Stomach (tissue), 9 donors: ENCODE data around the gene EDRF1. TPM values are rescaled to one million over a fixed set of nuclear protein-coding genes. Genes with fewer than 3 reads are reported as not detected.

Experiments used
- DNase-seq, 2 donors: peaks; one replicate each; pipeline versions ENCODE4 v3.0.0 to v3.0.0-alpha.2; 2013 to 2019
- H3K27ac ChIP-seq, 5 donors: fragments of 200-600 bp in 4 of 5; sonication (generic) in 4 of 5; one replicate each; pipeline ENCODE4 v1.5.1; 2013 to 2019; ENCODE audit warnings: mild to moderate bottlenecking in 1 of 5, moderate library complexity in 1 of 5
- H3K27me3 ChIP-seq, 3 donors: fragments of 200-600 bp; sonication (generic); one replicate each; pipeline ENCODE4 v1.5.1; 2017 to 2019; ENCODE audit warnings: mixed run types in 1 of 3
- H3K36me3 ChIP-seq, 4 donors: fragments of 200-600 bp; sonication (generic); 1 replicate in 3 of 4; 2 replicates in 1 of 4; pipeline ENCODE4 v1.5.1; 2016 to 2019
- H3K4me1 ChIP-seq, 4 donors: fragments of 200-600 bp; sonication (generic); one replicate each; pipeline ENCODE4 v1.5.1; 2016 to 2019
- H3K4me3 ChIP-seq, 4 donors: fragments of 200-600 bp; sonication (generic) in 3 of 4; one replicate each; pipeline ENCODE4 v1.5.1; 2016 to 2019; ENCODE audit warnings: mild to moderate bottlenecking in 1 of 4
- H3K9me3 ChIP-seq, 4 donors: fragments of 200-600 bp; sonication (generic); one replicate each; pipeline ENCODE4 v1.5.1; 2016 to 2019
- EP300 ChIP-seq: sonication (generic); formaldehyde crosslinking; IDR thresholded peaks from one replicate; pipeline ENCODE4 v1.6.1; 2017; ENCODE audit warnings: antibody characterized with exemption
- POLR2A ChIP-seq, 4 donors: fragments of 450-650 bp; IDR thresholded peaks; one replicate each; pipeline ENCODE4 v1.6.1; 2016; ENCODE audit warnings: antibody characterized with exemption in 4 of 4, control low read depth in 2 of 4, mild to moderate bottlenecking in 1 of 4, moderate library complexity in 1 of 4
- POLR2AphosphoS5 ChIP-seq, 3 donors: sonication (generic); formaldehyde crosslinking; IDR thresholded peaks; one replicate each; pipeline ENCODE4 v1.6.1; 2016; ENCODE audit warnings: antibody characterized with exemption in 3 of 3
- WGBS, 5 donors: extraction: QIAGEN DNeasy Blood & Tissue Kit in 3 of 5; methylation state at CpG; one replicate each; pipeline versions ENCODE4 v1.1.5 to v1.1.7; 2013 to 2018; 5-methylcytosine and 5-hydroxymethylcytosine counted together
- intact Hi-C: fragments of 100-400 bp; cut with DNase I; formaldehyde crosslinking; loops from one replicate; pipeline ENCODE4 v1.15.1; 2023; ENCODE audit warnings: low total_unique reads
- polyA plus RNA-seq, 3 donors: library from polyadenylated mRNA; stranded (reverse); fragments of 200-250 nt; gene quantifications; one replicate each; pipeline ENCODE4 v1.2.3, GENCODE V29; 2013
- total RNA-seq, 5 donors: library from RNA; depleted of rRNA; stranded (reverse); fragments of >200 nt; gene quantifications; one replicate each; pipeline versions ENCODE4 v1.1.0 to v1.2.3, GENCODE V29; 2014 to 2016
- TF ChIP-seq, protein P1 (sequence below), 7 experiments: fragments of 450-650 bp in 4 of 7; fragments of 200-600 bp in 3 of 7; sonication (generic) in 3 of 7; IDR thresholded peaks; one replicate each; pipeline ENCODE4 v1.5.1; 2016 to 2019; ENCODE audit warnings: antibody characterized with exemption in 7 of 7, control low read depth in 2 of 7, mild to moderate bottlenecking in 1 of 7
- donor health status: healthy with polysubstance abuse.
- donor health status: Bipolar disorder and iron deficiency.
- donor health status: healthy.

EDRF1 gene
- total and polyA plus RNA-seq, 8 donors = 5.5 to 41.5 (median 15.5) TPM

DNA sequence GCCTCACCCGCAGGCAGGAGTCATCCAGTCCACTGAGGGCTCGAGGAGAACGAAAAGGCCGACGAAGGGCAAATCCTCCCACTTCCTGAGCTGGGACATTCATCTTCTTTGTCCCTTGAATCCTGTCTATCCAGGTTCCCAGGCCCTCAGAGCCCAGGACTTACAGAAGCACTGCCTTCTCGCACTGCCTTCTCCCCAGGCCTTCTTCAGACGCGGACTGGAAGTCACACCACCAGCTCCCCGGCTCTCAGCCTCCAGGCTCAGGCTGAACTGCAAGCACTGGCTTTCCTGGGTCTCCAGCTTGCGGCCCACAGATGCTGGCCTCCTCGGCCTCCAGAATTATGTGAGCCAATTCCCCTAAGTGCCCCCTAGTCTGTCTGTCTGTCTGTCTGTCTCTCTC lies 62.5 kb downstream of the EDRF1 start:
- 77 to 93% (median 92%) methylated on average over 11 of the region's 11 CpGs for WGBS, 5 donors

DNA sequence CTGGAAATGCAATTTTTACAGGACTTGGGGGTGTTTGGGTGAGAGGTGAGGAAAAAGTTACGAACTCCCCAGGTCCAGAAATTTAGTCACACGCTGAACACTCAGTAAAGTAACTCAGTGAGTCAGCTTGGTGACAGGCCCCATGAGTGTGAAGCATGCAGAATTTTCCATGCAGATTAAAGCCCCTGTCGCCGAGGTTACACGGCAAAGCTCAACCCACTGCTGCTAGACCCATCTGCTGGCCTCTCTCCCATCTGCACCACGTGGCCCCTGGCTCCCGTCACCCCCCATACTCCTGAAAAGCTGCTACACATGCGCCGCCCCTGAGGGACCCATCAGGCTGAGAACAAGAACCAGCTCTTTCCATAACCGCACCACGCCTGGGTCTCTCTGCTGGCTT lies 63.1 kb downstream of the EDRF1 start:
- Histone ChIP-seq H3K4me1 (no peaks in the 10 kb centered on the region), H3K36me3 (peaks cover 0 to 18% (median 2%) of the 10 kb centered on the region in 4 donors), H3K9me3 (no peaks in the 10 kb centered on the region), H3K27me3 (no peaks in the 10 kb centered on the region), H3K4me3 (no peak overlapping the region), H3K27ac (no peak overlapping the region)
- DNase-seq = no peak
- 78 to 90% (median 88%) methylated on average over 10 to 11 of the region's 11 CpGs for WGBS, 5 donors
- TF ChIP-seq EP300 = no peak
- TF ChIP-seq, protein P1, sequence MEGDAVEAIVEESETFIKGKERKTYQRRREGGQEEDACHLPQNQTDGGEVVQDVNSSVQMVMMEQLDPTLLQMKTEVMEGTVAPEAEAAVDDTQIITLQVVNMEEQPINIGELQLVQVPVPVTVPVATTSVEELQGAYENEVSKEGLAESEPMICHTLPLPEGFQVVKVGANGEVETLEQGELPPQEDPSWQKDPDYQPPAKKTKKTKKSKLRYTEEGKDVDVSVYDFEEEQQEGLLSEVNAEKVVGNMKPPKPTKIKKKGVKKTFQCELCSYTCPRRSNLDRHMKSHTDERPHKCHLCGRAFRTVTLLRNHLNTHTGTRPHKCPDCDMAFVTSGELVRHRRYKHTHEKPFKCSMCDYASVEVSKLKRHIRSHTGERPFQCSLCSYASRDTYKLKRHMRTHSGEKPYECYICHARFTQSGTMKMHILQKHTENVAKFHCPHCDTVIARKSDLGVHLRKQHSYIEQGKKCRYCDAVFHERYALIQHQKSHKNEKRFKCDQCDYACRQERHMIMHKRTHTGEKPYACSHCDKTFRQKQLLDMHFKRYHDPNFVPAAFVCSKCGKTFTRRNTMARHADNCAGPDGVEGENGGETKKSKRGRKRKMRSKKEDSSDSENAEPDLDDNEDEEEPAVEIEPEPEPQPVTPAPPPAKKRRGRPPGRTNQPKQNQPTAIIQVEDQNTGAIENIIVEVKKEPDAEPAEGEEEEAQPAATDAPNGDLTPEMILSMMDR (IDR thresholded peaks at IDR 0.05) = no peak
- TF ChIP-seq POLR2AphosphoS5 (IDR thresholded peaks at IDR 0.05) = no peak
- TF ChIP-seq POLR2A (IDR thresholded peaks at IDR 0.05) = no peak
- intact Hi-C loops = no loop called here

More for the DNA sequence above, 62.5 kb downstream of the EDRF1 start:
- no peaks in the 10 kb centered on the region for H3K27me3 ChIP-seq
- TF ChIP-seq, protein P1 (IDR thresholded peaks at IDR 0.05) = no peak
- TF ChIP-seq POLR2AphosphoS5 (IDR thresholded peaks at IDR 0.05) (no peak), POLR2A (IDR thresholded peaks at IDR 0.05) (no peak), EP300 (no peak)
- no peak overlapping the region for H3K4me3 ChIP-seq
- peaks cover 0 to 12% (median under 1%) of the 10 kb centered on the region in 4 donors for H3K36me3 ChIP-seq
- H3K9me3 ChIP-seq = no peaks in the 10 kb centered on the region
- DNase-seq = no peak
- intact Hi-C loops = no loop called here
- H3K27ac ChIP-seq = no peak overlapping the region
- H3K4me1 ChIP-seq = no peaks in the 10 kb centered on the region

DNA sequence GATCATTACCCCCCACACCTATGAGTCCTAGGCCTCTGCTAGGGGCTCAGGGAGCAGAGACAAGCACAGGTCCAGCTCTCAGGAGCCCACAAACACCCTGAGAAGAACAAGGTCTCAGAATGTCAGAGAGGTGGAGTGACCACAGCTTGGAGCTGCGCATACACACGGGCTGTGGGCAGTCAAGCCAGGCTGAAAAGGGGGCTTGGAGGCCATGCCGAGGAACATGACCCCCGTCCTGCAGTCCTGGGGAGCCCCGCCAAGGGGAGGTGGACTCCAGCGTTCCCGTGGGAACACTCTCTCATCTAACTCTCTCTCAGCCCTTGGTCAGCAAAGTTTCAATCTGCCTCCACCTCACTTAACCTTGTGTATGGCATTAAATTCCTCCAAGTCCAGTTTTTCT lies 63.9 kb downstream of the EDRF1 start:
- WGBS, 5 donors = 86 to 96% (median 91%) methylated on average over 7 of the region's 7 CpGs
- H3K36me3 ChIP-seq = peaks cover 0 to 25% (median 8%) of the 10 kb centered on the region in 4 donors
- H3K27me3 ChIP-seq = no peaks in the 10 kb centered on the region
- DNase-seq = no peak
- H3K9me3 ChIP-seq = no peaks in the 10 kb centered on the region
- H3K4me3 ChIP-seq = no peak overlapping the region
- intact Hi-C loops = no loop called here
- no peaks in the 10 kb centered on the region for H3K4me1 ChIP-seq
- TF ChIP-seq, protein P1 (IDR thresholded peaks at IDR 0.05) = no peak
- no peak for TF ChIP-seq POLR2AphosphoS5 (IDR thresholded peaks at IDR 0.05)
- no peak for TF ChIP-seq POLR2A (IDR thresholded peaks at IDR 0.05)
- no peak for TF ChIP-seq EP300
- no peak overlapping the region for H3K27ac ChIP-seq

DNA sequence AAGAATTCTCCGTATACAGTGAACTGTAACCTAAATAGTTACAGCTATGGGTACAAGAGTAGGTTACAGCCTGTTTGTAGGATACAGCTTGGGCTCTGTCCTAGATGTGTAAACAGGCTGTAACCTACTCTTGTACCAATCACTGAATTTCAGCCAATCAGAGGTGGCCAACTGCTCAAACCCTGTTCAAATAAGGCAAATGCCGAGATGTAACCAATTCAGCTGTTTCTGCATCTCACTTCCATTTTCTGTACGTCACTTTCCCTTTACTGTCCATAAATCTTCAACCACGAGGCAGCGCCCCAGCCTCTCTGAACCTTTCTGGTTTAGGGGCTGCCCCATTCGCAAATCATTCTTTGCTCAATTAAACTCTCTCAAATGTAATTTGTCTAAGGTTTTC lies 64.4 kb downstream of the EDRF1 start:
- 75 to 86% (median 80%) methylated on average over 6 of the region's 6 CpGs for WGBS, 5 donors
- Histone ChIP-seq H3K9me3 (no peaks in the 10 kb centered on the region), H3K4me3 (no peak overlapping the region), H3K36me3 (peaks cover 0 to 31% (median 14%) of the 10 kb centered on the region in 4 donors), H3K27me3 (no peaks in the 10 kb centered on the region), H3K4me1 (no peaks in the 10 kb centered on the region), H3K27ac (no peak overlapping the region)
- DNase-seq = no peak
- intact Hi-C loops = no loop called here
- TF ChIP-seq, protein P1 (IDR thresholded peaks at IDR 0.05) = no peak
- no peak for TF ChIP-seq POLR2A (IDR thresholded peaks at IDR 0.05)
- no peak for TF ChIP-seq POLR2AphosphoS5 (IDR thresholded peaks at IDR 0.05)
- TF ChIP-seq EP300 = no peak
